HEK293 (cell line): ENCODE measurements around the gene ERAP2.

Experiments
- CTCF ChIA-PET: fragments of 350-600 bp; formaldehyde crosslinking; extraction: SDS; loops from one replicate; lab custom pipeline; 2021; ENCODE audit warnings: antibody characterized with exemption; lab: Yijun Ruan, JAX
- POLR2A ChIA-PET: fragments of 300-600 bp; formaldehyde crosslinking; extraction: SDS; loops from one replicate; lab custom pipeline; 2020; ENCODE audit warnings: antibody characterized with exemption, inconsistent platforms; lab: Yijun Ruan, JAX
- H3K27ac ChIP-seq: fragments of 200-500 bp; sonication (Bioruptor generic); 2 replicates; pipeline ENCODE4 v1.5.1; 2014; ENCODE audit warnings: low read depth, low read length, control low read depth, inconsistent platforms; ENCODE audit errors: extremely low read depth
- H3K36me3 ChIP-seq, 2 experiments: fragments of 200-500 bp in 1 of 2; sonication (Bioruptor generic) in 1 of 2; 1 replicate in 1 of 2; 2 replicates in 1 of 2; pipeline ENCODE4 v1.5.1; 2014 to 2017; ENCODE audit warnings: inconsistent platforms in 2 of 2, low read length in 2 of 2; ENCODE audit not compliant: control insufficient read depth in 2 of 2, insufficient read depth in 1 of 2
- H3K4me1 ChIP-seq: fragments of 200-500 bp; sonication (Bioruptor generic); 2 replicates; pipeline ENCODE4 v1.5.1; 2014; ENCODE audit warnings: mild to moderate bottlenecking, low read length, inconsistent platforms; ENCODE audit not compliant: control insufficient read depth, insufficient read depth
- H3K4me3 ChIP-seq: 2 replicates; pipeline ENCODE4 v1.5.1; 2011; ENCODE audit warnings: low read depth, mild to moderate bottlenecking, control low read depth, low read length, moderate library complexity
- H3K9me3 ChIP-seq: fragments of 200-500 bp; sonication (Bioruptor generic); 2 replicates; pipeline ENCODE4 v1.5.1; 2014; ENCODE audit warnings: low read depth, low read length, inconsistent platforms; ENCODE audit not compliant: control insufficient read depth, insufficient read depth
- GLI4 ChIP-seq: fragments of 450-650 bp; formaldehyde crosslinking; IDR thresholded peaks from 2 replicates; pipeline ENCODE4 v1.5.1; 2016; ENCODE audit warnings: missing biosample characterization, missing genetic modification characterization
- HOXC10 ChIP-seq: sonication (generic); formaldehyde crosslinking; IDR thresholded peaks from 2 replicates; pipeline ENCODE4 v1.8.1; 2023; ENCODE audit warnings: mild to moderate bottlenecking, missing genetic modification reagents
- IKZF3 ChIP-seq: fragments of 450-650 bp; IDR thresholded peaks from 2 replicates; pipeline ENCODE4 v1.5.0; 2018; ENCODE audit warnings: missing biosample characterization, mild to moderate bottlenecking, missing genetic modification characterization, moderate library complexity
- PRDM6 ChIP-seq: fragments of 450-650 bp; formaldehyde crosslinking; IDR thresholded peaks from 2 replicates; pipeline ENCODE4 v1.5.1; 2017; ENCODE audit warnings: missing biosample characterization, missing genetic modification characterization
- RBAK ChIP-seq: fragments of 450-650 bp; formaldehyde crosslinking; IDR thresholded peaks from 2 replicates; pipeline ENCODE4 v1.5.1; 2016; ENCODE audit warnings: missing biosample characterization, missing genetic modification characterization
- ZBTB8A ChIP-seq: fragments of 450-650 bp; formaldehyde crosslinking; IDR thresholded peaks from 2 replicates; pipeline ENCODE4 v1.5.1; 2016; ENCODE audit warnings: missing biosample characterization, missing genetic modification characterization
- ZNF155 ChIP-seq: fragments of 450-650 bp; formaldehyde crosslinking; IDR thresholded peaks from 2 replicates; pipeline ENCODE4 v1.5.1; 2016; ENCODE audit warnings: missing biosample characterization, missing genetic modification characterization
- ZNF211 ChIP-seq: fragments of 450-650 bp; formaldehyde crosslinking; IDR thresholded peaks from 2 replicates; pipeline ENCODE4 v1.5.1; 2016; ENCODE audit warnings: low read depth, missing biosample characterization, missing genetic modification characterization
- ZNF26 ChIP-seq: fragments of 450-650 bp; formaldehyde crosslinking; IDR thresholded peaks from 2 replicates; pipeline ENCODE4 v1.5.1; 2016; ENCODE audit warnings: missing biosample characterization, missing genetic modification characterization
- ZNF274 ChIP-seq, 2 experiments: fragments of 200-500 bp in 1 of 2; fragments of 450-650 bp in 1 of 2; sonication (Bioruptor generic) in 1 of 2; formaldehyde crosslinking in 1 of 2; IDR thresholded peaks; 2 replicates each; pipeline versions ENCODE4 v1.5.1 to v1.6.1; 2014 to 2016; ENCODE audit warnings: borderline replicate concordance in 1 of 2, inconsistent platforms in 1 of 2, low read length in 1 of 2, missing biosample characterization in 1 of 2, missing genetic modification characterization in 1 of 2
- ZNF335 ChIP-seq: fragments of 450-650 bp; formaldehyde crosslinking; conservative IDR thresholded peaks from 2 replicates; pipeline ENCODE4 v1.5.1; 2016; ENCODE audit warnings: missing biosample characterization, missing genetic modification characterization
- ZNF423 ChIP-seq: fragments of 450-650 bp; formaldehyde crosslinking; IDR thresholded peaks from 2 replicates; pipeline ENCODE4 v1.5.1; 2016; ENCODE audit warnings: missing biosample characterization, missing genetic modification characterization
- ZNF530 ChIP-seq: fragments of 450-650 bp; formaldehyde crosslinking; IDR thresholded peaks from 2 replicates; pipeline ENCODE4 v1.5.1; 2016; ENCODE audit warnings: low read depth, missing biosample characterization, missing genetic modification characterization
- ZNF558 ChIP-seq: fragments of 450-650 bp; formaldehyde crosslinking; IDR thresholded peaks from 2 replicates; pipeline ENCODE4 v1.5.1; 2016; ENCODE audit warnings: missing biosample characterization, missing genetic modification characterization
- ZNF624 ChIP-seq: fragments of 450-650 bp; formaldehyde crosslinking; IDR thresholded peaks from 2 replicates; pipeline ENCODE4 v1.5.1; 2017; ENCODE audit warnings: missing biosample characterization, missing genetic modification characterization
- ZNF658 ChIP-seq: fragments of 450-650 bp; formaldehyde crosslinking; IDR thresholded peaks from 2 replicates; pipeline ENCODE4; 2016; ENCODE audit warnings: missing biosample characterization, missing genetic modification characterization
- ZNF837 ChIP-seq: fragments of 450-650 bp; formaldehyde crosslinking; IDR thresholded peaks from 2 replicates; pipeline ENCODE4 v1.5.1; 2016; ENCODE audit warnings: missing biosample characterization, missing genetic modification characterization
- ZSCAN18 ChIP-seq: fragments of 450-650 bp; formaldehyde crosslinking; IDR thresholded peaks from 2 replicates; pipeline ENCODE4 v1.5.1; 2016; ENCODE audit warnings: missing biosample characterization, missing genetic modification characterization
- ZSCAN30 ChIP-seq: fragments of 450-650 bp; IDR thresholded peaks from 2 replicates; pipeline ENCODE4 v1.5.1; 2018; ENCODE audit warnings: missing biosample characterization, mild to moderate bottlenecking, missing genetic modification characterization, moderate library complexity
- TF ChIP-seq, protein P1 (sequence below): fragments of 450-650 bp; formaldehyde crosslinking; IDR thresholded peaks from 2 replicates; pipeline ENCODE4 v1.5.1; 2016; ENCODE audit warnings: missing biosample characterization, missing genetic modification characterization
- TF ChIP-seq, protein P2 (sequence below): fragments of 450-650 bp; formaldehyde crosslinking; IDR thresholded peaks from 2 replicates; pipeline ENCODE4 v1.5.1; 2016; ENCODE audit warnings: missing biosample characterization, missing genetic modification characterization, borderline replicate concordance
- TF ChIP-seq, protein P3 (sequence below): fragments of 450-650 bp; formaldehyde crosslinking; IDR thresholded peaks from 2 replicates; pipeline ENCODE4 v1.5.1; 2016; ENCODE audit warnings: missing biosample characterization, missing genetic modification characterization

ERAP2 gene

DNA sequence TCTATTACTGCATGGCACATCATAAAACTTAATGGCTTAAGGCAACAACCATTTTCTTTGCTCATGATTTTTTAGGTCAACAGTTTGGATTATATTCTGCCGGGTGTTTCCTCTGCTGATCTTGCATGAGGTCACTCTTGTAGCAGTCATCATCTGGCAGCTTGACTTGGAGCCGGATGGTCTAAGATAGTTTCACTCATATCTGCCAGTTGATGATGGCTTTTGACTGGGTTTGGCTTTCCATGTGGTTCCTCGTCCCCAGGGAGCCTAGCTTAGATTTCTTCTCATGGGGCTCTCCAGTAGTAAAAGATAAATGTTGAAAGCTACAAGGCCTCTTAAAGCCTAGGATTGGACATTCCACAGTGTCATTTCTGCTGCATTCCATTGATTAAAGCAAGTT lies 87.0 kb downstream of the ERAP2 start (continued):
- 0 out of 2 replicates have a peak, but pooled peaks have one; percentile 22 for TF ChIP-seq ZSCAN30 (tag by site-specific recombination)
- TF ChIP-seq IKZF3 (tag by site-specific recombination): peak; percentile 59

DNA sequence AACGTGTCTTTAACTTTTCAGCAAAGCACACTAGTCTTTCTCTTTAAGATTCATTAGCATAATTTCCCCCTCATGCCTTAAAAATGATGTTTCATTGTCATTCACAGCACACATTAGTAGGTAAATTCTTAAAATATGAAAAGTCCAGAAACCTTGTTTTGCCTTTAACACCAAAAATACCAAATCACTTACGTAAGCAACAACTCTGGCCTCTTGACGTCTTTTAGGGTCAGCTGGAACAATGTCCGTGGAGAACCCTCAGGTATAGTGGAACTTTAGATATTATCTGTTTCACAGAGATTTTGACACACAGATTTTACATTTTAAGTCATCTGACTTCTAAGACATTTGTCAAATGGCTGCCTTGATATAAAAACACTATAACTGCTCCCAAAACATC lies 90.5 kb downstream of the ERAP2 start:
- H3K9me3 ChIP-seq: no peaks in the 10 kb centered on the region
- H3K36me3 ChIP-seq: no peaks in the 10 kb centered on the region
- H3K27ac ChIP-seq: no peak overlapping the region
- H3K4me1 ChIP-seq: peaks cover 21% of the 10 kb centered on the region
- POLR2A ChIA-PET: no interaction called here
- CTCF ChIA-PET: no interaction called here
- no peak overlapping the region for H3K4me3 ChIP-seq
- no peak for TF ChIP-seq HOXC10 (CRISPR knock-in tag)
- TF ChIP-seq ZBTB8A (tag by site-specific recombination): no peak
- TF ChIP-seq ZSCAN18 (tag by site-specific recombination): no peak
- TF ChIP-seq ZNF558: no peak
- TF ChIP-seq ZNF423: no peak
- TF ChIP-seq ZNF658: no peak
- TF ChIP-seq, protein P1, sequence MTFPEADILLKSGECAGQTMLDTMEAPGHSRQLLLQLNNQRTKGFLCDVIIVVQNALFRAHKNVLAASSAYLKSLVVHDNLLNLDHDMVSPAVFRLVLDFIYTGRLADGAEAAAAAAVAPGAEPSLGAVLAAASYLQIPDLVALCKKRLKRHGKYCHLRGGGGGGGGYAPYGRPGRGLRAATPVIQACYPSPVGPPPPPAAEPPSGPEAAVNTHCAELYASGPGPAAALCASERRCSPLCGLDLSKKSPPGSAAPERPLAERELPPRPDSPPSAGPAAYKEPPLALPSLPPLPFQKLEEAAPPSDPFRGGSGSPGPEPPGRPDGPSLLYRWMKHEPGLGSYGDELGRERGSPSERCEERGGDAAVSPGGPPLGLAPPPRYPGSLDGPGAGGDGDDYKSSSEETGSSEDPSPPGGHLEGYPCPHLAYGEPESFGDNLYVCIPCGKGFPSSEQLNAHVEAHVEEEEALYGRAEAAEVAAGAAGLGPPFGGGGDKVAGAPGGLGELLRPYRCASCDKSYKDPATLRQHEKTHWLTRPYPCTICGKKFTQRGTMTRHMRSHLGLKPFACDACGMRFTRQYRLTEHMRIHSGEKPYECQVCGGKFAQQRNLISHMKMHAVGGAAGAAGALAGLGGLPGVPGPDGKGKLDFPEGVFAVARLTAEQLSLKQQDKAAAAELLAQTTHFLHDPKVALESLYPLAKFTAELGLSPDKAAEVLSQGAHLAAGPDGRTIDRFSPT (tag by site-specific recombination): no peak
- TF ChIP-seq ZNF211 (tag by site-specific recombination): no peak
- TF ChIP-seq, protein P2, sequence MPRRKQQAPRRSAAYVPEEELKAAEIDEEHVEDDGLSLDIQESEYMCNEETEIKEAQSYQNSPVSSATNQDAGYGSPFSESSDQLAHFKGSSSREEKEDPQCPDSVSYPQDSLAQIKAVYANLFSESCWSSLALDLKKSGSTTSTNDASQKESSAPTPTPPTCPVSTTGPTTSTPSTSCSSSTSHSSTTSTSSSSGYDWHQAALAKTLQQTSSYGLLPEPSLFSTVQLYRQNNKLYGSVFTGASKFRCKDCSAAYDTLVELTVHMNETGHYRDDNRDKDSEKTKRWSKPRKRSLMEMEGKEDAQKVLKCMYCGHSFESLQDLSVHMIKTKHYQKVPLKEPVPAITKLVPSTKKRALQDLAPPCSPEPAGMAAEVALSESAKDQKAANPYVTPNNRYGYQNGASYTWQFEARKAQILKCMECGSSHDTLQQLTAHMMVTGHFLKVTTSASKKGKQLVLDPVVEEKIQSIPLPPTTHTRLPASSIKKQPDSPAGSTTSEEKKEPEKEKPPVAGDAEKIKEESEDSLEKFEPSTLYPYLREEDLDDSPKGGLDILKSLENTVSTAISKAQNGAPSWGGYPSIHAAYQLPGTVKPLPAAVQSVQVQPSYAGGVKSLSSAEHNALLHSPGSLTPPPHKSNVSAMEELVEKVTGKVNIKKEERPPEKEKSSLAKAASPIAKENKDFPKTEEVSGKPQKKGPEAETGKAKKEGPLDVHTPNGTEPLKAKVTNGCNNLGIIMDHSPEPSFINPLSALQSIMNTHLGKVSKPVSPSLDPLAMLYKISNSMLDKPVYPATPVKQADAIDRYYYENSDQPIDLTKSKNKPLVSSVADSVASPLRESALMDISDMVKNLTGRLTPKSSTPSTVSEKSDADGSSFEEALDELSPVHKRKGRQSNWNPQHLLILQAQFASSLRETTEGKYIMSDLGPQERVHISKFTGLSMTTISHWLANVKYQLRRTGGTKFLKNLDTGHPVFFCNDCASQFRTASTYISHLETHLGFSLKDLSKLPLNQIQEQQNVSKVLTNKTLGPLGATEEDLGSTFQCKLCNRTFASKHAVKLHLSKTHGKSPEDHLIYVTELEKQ (tag by site-specific recombination): no peak
- TF ChIP-seq ZNF155 (tag by site-specific recombination): no peak
- TF ChIP-seq, protein P3, sequence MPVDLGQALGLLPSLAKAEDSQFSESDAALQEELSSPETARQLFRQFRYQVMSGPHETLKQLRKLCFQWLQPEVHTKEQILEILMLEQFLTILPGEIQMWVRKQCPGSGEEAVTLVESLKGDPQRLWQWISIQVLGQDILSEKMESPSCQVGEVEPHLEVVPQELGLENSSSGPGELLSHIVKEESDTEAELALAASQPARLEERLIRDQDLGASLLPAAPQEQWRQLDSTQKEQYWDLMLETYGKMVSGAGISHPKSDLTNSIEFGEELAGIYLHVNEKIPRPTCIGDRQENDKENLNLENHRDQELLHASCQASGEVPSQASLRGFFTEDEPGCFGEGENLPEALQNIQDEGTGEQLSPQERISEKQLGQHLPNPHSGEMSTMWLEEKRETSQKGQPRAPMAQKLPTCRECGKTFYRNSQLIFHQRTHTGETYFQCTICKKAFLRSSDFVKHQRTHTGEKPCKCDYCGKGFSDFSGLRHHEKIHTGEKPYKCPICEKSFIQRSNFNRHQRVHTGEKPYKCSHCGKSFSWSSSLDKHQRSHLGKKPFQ (tag by site-specific recombination): no peak
- no peak for TF ChIP-seq ZNF837
- no peak for TF ChIP-seq ZNF26 (tag by site-specific recombination)
- no peak for TF ChIP-seq ZNF274 (IDR thresholded peaks at IDR 0.05; ENCODE audit: low read length)
- TF ChIP-seq ZNF274 (tag by site-specific recombination; IDR thresholded peaks at IDR 0.05; ENCODE audit: borderline replicate concordance): no peak
- no peak for TF ChIP-seq ZNF335 (tag by site-specific recombination)
- no peak for TF ChIP-seq ZNF624 (tag by site-specific recombination)
- TF ChIP-seq RBAK: no peak
- no peak for TF ChIP-seq ZNF530 (tag by site-specific recombination)
- no peak for TF ChIP-seq GLI4
- TF ChIP-seq PRDM6 (tag by site-specific recombination): no peak
- TF ChIP-seq, all 188 proteins: peak for 0
